DOHH2 (cell line): ENCODE measurements around the gene TMEM140.
"Not testable (repeated sequence)": the region's sequence is repeated elsewhere in the genome, so short reads cannot be mapped to it uniquely, and the experiment has no call there.

Source experiments
- H3F3A ChIP-seq: fragments of 200-600 bp; sonication (generic), shearing (Covaris generic); 2 replicates; pipeline ENCODE4 v1.6.0; 2016; ENCODE audit warnings: antibody characterized with exemption, mild to moderate bottlenecking; ENCODE audit not compliant: control insufficient read depth, insufficient read depth
- H3K27ac ChIP-seq: fragments of 200-600 bp; sonication (generic); 2 replicates; pipeline ENCODE4 v1.5.1; 2014; ENCODE audit warnings: low read depth, mild to moderate bottlenecking, low read length, moderate library complexity
- H3K27me3 ChIP-seq: fragments of 200-600 bp; sonication (generic); 2 replicates; pipeline ENCODE4 v1.6.1; 2014; ENCODE audit warnings: mild to moderate bottlenecking, low read length, mixed read lengths; ENCODE audit not compliant: control insufficient read depth
- H3K36me3 ChIP-seq: fragments of 200-600 bp; sonication (generic); 2 replicates; pipeline ENCODE4 v1.6.1; 2014; ENCODE audit warnings: mild to moderate bottlenecking, low read length, moderate library complexity, mixed read lengths; ENCODE audit not compliant: control insufficient read depth
- H3K4me1 ChIP-seq: fragments of 200-600 bp; sonication (generic); 2 replicates; pipeline ENCODE4 v1.6.1; 2014; ENCODE audit warnings: mild to moderate bottlenecking, low read length, mixed read lengths; ENCODE audit not compliant: control insufficient read depth
- H3K4me2 ChIP-seq: fragments of 200-600 bp; sonication (generic); 2 replicates; pipeline ENCODE4 v1.6.0; 2014; ENCODE audit warnings: mild to moderate bottlenecking, low read length, moderate library complexity
- H3K4me3 ChIP-seq: fragments of 200-600 bp; sonication (generic); 2 replicates; pipeline ENCODE4 v1.5.1; 2014; ENCODE audit warnings: mild to moderate bottlenecking, low read length, mixed read lengths
- H3K79me2 ChIP-seq: fragments of 200-600 bp; sonication (generic); 2 replicates; pipeline ENCODE4 v1.6.1; 2014; ENCODE audit warnings: mild to moderate bottlenecking, low read length, mixed read lengths; ENCODE audit not compliant: control insufficient read depth
- H3K9me2 ChIP-seq: fragments of 200-600 bp; sonication (generic); replicated peaks from 2 replicates; pipeline ENCODE4 v1.6.1; 2014; ENCODE audit warnings: mild to moderate bottlenecking, low read length, mixed read lengths; ENCODE audit not compliant: control insufficient read depth
- H3K9me3 ChIP-seq: fragments of 200-600 bp; sonication (generic); 2 replicates; pipeline ENCODE4 v1.6.1; 2014; ENCODE audit warnings: antibody characterized with exemption, low read length, mixed read lengths; ENCODE audit not compliant: control insufficient read depth, insufficient read depth
- H4K20me1 ChIP-seq: fragments of 200-600 bp; sonication (generic); 2 replicates; pipeline ENCODE4 v1.6.0; 2014; ENCODE audit warnings: low read depth, mild to moderate bottlenecking, antibody characterized with exemption, low read length, moderate library complexity; ENCODE audit not compliant: control insufficient read depth, insufficient read depth
- CTCF ChIP-seq: fragments of 200-600 bp; sonication (generic); IDR thresholded peaks from one replicate; pipeline ENCODE4 v1.5.1; 2014; ENCODE audit warnings: antibody characterized with exemption, mild to moderate bottlenecking, low read depth, low read length; ENCODE audit not compliant: poor library complexity, severe bottlenecking
- EZH2phosphoT487 ChIP-seq: fragments of 200-600 bp; sonication (generic); IDR thresholded peaks from 2 replicates; pipeline ENCODE4 v1.6.1; 2017; ENCODE audit warnings: borderline replicate concordance, mild to moderate bottlenecking, antibody characterized with exemption, low read length, moderate library complexity, mixed read lengths

TMEM140 gene

GRCh38 chr7:135209225-135209834 lies 61.5 kb downstream of the TMEM140 start:
- Histone ChIP-seq H3F3A (no peaks in the 10 kb centered on the region), H3K4me2 (peak overlapping the region; percentile 44), H3K27me3 (no peaks in the 10 kb centered on the region), H3K9me2 (no peaks in the 10 kb centered on the region), H3K36me3 (peaks cover 6% of the 10 kb centered on the region), H3K9me3 (no peaks in the 10 kb centered on the region), H3K4me3 (peak overlapping the region; percentile 16), H4K20me1 (no peaks in the 10 kb centered on the region), H3K27ac (no peak overlapping the region), H3K79me2 (peaks cover 8% of the 10 kb centered on the region; the same call in 1 of the 2 replicates), H3K4me1 (peaks cover 56% of the 10 kb centered on the region)
- TF ChIP-seq CTCF (no peak), EZH2phosphoT487 (no peak)

GRCh38 chr7:135210888-135211178 lies 63.0 kb downstream of the TMEM140 start:
- H3K4me3 ChIP-seq, result peak overlapping the region; percentile 83
- no peaks in the 10 kb centered on the region for H3K9me2 ChIP-seq
- H3K4me2 ChIP-seq, result peak overlapping the region; percentile 87
- no peaks in the 10 kb centered on the region for H4K20me1 ChIP-seq
- no peaks in the 10 kb centered on the region for H3F3A ChIP-seq
- H3K4me1 ChIP-seq, result peaks cover 46% of the 10 kb centered on the region
- peaks cover 8% of the 10 kb centered on the region; the same call in 1 of the 2 replicates for H3K79me2 ChIP-seq
- 0 out of 2 replicates have a peak, but pooled peaks cover 3% of the 10 kb centered on the region for H3K36me3 ChIP-seq
- no peak overlapping the region for H3K27ac ChIP-seq
- H3K9me3 ChIP-seq, result no peaks in the 10 kb centered on the region
- no peak for TF ChIP-seq CTCF
- TF ChIP-seq EZH2phosphoT487, result no peak
- no peaks in the 10 kb centered on the region for H3K27me3 ChIP-seq

- Histone ChIP-seq H3K79me2 (peaks cover 8% of the 10 kb centered on the region; the same call in 1 of the 2 replicates), H4K20me1 (no peaks in the 10 kb centered on the region), H3K4me1 (peaks cover 44% of the 10 kb centered on the region), H3K36me3 (0 out of 2 replicates have a peak, but pooled peaks cover 3% of the 10 kb centered on the region), H3K9me2 (no peaks in the 10 kb centered on the region), H3K27ac (no peak within 1 kb of the TSS), H3K9me3 (no peaks in the 10 kb centered on the region), H3K4me2 (peak within 1 kb of the TSS; percentile 96), H3K4me3 (peak within 1 kb of the TSS; percentile 83), H3F3A (no peaks in the 10 kb centered on the region), H3K27me3 (no peaks in the 10 kb centered on the region)
- TF ChIP-seq CTCF (peak; percentile 39), EZH2phosphoT487 (no peak)
Measured at GRCh38 chr7:135211179-135211945, 63.5 kb downstream of the TMEM140 start, which contains the start of gene WDR91. TSS of gene WDR91 (minus strand) at chr7:135211526. CDS start at chr7:135211502, 24 bp downstream.

- peaks cover 40% of the 10 kb centered on the region for H3K4me1 ChIP-seq
- not testable (repeated sequence) for H3K9me3 ChIP-seq, H3K27me3 ChIP-seq, H4K20me1 ChIP-seq, H3F3A ChIP-seq, H3K79me2 ChIP-seq, H3K36me3 ChIP-seq, H3K27ac ChIP-seq, H3K9me2 ChIP-seq
- peak overlapping the region; percentile 96 for H3K4me2 ChIP-seq
- peak overlapping the region; percentile 83 for H3K4me3 ChIP-seq
Measured at GRCh38 chr7:135211946-135212685, 64.2 kb downstream of the TMEM140 start.
